ENCODE data around the gene CLSTN2. TPM values are rescaled to one million over a fixed set of nuclear protein-coding genes. Genes with fewer than 3 reads are reported as not detected.

The CLSTN2 gene
- total and polyA plus RNA-seq, 5 donors from 2014 or later = not detected

DNA sequence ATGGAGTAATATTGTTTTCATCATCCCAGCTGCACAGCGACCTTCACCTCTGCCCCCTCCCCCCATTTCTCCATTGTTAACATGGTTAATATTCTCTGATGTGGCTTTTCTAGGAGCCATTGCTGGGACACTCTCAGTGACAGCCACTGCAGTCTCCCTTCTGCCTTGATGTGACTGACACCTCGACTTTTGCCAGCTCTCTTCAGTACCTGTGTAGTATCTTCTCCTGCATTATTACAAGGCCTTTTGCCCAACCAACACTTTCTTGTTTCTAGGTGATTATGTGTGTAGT is 179.8 kb downstream of the CLSTN2 start:
- Mint-ChIP-seq H3K27me3 (peaks cover 12% of the 10 kb centered on the region), H3K4me1 (no peaks in the 10 kb centered on the region), H3K4me3 (no peak overlapping the region), H3K36me3 (no peaks in the 10 kb centered on the region), H3K27ac (no peak overlapping the region), H3K9me3 (peaks cover 0 to 4% (median 0%) of the 10 kb centered on the region in 7 donors)
- Histone ChIP-seq H3K4me3 (ENCODE audit: low read depth, low read length) (no peak overlapping the region), H3K27ac (ENCODE audit: insufficient read depth, low read length, poor library complexity, severe bottlenecking) (no peak overlapping the region), H3K27me3 (ENCODE audit: control insufficient read depth, insufficient read depth, low read length) (no peaks in the 10 kb centered on the region), H3K9me3 (ENCODE audit: control insufficient read depth in 2 of 2, low read length in 2 of 2) (no peaks in the 10 kb centered on the region), H3K36me3 (ENCODE audit: control insufficient read depth, insufficient read depth, low read length) (no peaks in the 10 kb centered on the region), H3K4me1 (ENCODE audit: control insufficient read depth, insufficient read depth, low read length, poor library complexity, severe bottlenecking) (no peaks in the 10 kb centered on the region)
- no peak for DNase-seq
- ATAC-seq (ENCODE audit: low read depth in 2 of 2) = no peak

- no peak overlapping the region for H3K4me3 Mint-ChIP-seq
- no peaks in the 10 kb centered on the region for H3K9me3 ChIP-seq (ENCODE audit: control insufficient read depth in 2 of 2, low read length in 2 of 2)
- ATAC-seq (ENCODE audit: low read depth in 2 of 2) (no peak), DNase-seq (no peak)
- H3K4me3 ChIP-seq (ENCODE audit: low read depth, low read length) = no peak overlapping the region
- no peaks in the 10 kb centered on the region for H3K4me1 Mint-ChIP-seq
- no peak overlapping the region for H3K27ac ChIP-seq (ENCODE audit: insufficient read depth, low read length, poor library complexity, severe bottlenecking)
- no peaks in the 10 kb centered on the region for H3K36me3 Mint-ChIP-seq
- no peaks in the 10 kb centered on the region for H3K36me3 ChIP-seq (ENCODE audit: control insufficient read depth, insufficient read depth, low read length)
- H3K27me3 ChIP-seq (ENCODE audit: control insufficient read depth, insufficient read depth, low read length) = no peaks in the 10 kb centered on the region
- peaks cover 5% of the 10 kb centered on the region for H3K27me3 Mint-ChIP-seq
- peaks cover 0 to 4% (median 0%) of the 10 kb centered on the region in 7 donors for H3K9me3 Mint-ChIP-seq
- H3K27ac Mint-ChIP-seq = no peak overlapping the region
- no peaks in the 10 kb centered on the region for H3K4me1 ChIP-seq (ENCODE audit: control insufficient read depth, insufficient read depth, low read length, poor library complexity, severe bottlenecking)
Observed at GRCh38 chr3:140117096-140117526, 182.1 kb downstream of the CLSTN2 start.

DNA sequence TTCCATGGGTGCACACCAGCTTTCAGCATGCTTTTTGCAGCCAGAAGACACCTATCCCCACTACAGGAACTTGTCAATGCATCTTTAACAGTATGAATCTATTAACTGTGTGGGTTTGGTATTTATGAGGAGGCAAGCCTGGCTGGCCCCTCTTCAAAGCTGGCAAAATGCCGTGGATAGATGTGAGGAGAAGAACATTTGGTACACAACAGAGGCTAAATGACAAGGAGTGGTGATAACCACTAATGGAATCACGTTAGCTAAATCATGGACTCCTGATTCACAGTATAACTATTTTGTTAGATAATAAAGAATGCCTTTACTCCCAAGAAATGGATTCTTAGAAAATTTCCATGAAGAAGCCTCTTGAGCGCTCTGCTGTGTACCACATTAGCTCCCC is 187.2 kb downstream of the CLSTN2 start:
- no peaks in the 10 kb centered on the region for H3K36me3 ChIP-seq (ENCODE audit: control insufficient read depth, insufficient read depth, low read length)
- H3K9me3 ChIP-seq (ENCODE audit: control insufficient read depth in 2 of 2, low read length in 2 of 2) = no peaks in the 10 kb centered on the region
- Mint-ChIP-seq H3K4me1 (no peaks in the 10 kb centered on the region), H3K9me3 (peaks cover 0 to 4% (median 0%) of the 10 kb centered on the region in 7 donors), H3K4me3 (no peak overlapping the region), H3K27ac (peak overlapping the region in 1 of 3 donors; percentile 10), H3K27me3 (peaks cover 5% of the 10 kb centered on the region), H3K36me3 (no peaks in the 10 kb centered on the region)
- H3K27me3 ChIP-seq (ENCODE audit: control insufficient read depth, insufficient read depth, low read length) = no peaks in the 10 kb centered on the region
- no peaks in the 10 kb centered on the region for H3K4me1 ChIP-seq (ENCODE audit: control insufficient read depth, insufficient read depth, low read length, poor library complexity, severe bottlenecking)
- DNase-seq (no peak), ATAC-seq (ENCODE audit: low read depth in 2 of 2) (no peak)
- no peak overlapping the region for H3K4me3 ChIP-seq (ENCODE audit: low read depth, low read length)
- no peak overlapping the region for H3K27ac ChIP-seq (ENCODE audit: insufficient read depth, low read length, poor library complexity, severe bottlenecking)

DNA sequence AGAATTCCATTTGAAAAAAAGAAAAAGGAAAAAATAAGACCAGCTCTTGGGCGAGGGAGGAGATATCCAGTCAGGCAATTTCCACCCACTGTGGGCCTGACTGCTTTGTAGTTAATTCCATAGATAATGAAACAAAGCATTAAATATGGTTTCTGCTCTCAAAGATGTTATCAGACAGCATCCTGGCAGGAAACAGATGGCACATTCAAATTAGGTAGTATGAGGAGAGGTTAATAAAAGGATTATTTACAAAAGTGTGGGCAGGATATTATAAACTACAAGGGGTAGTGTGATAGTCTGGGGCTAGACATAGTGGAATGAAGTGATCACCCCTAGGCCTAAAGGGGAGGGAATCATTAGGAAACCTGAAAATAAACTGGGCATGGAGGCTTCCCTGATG is 193.2 kb downstream of the CLSTN2 start:
- Histone ChIP-seq H3K4me1 (ENCODE audit: control insufficient read depth, insufficient read depth, low read length, poor library complexity, severe bottlenecking) (no peaks in the 10 kb centered on the region), H3K9me3 (ENCODE audit: control insufficient read depth in 2 of 2, low read length in 2 of 2) (no peaks in the 10 kb centered on the region), H3K27me3 (ENCODE audit: control insufficient read depth, insufficient read depth, low read length) (no peaks in the 10 kb centered on the region), H3K27ac (ENCODE audit: insufficient read depth, low read length, poor library complexity, severe bottlenecking) (no peak overlapping the region), H3K36me3 (ENCODE audit: control insufficient read depth, insufficient read depth, low read length) (no peaks in the 10 kb centered on the region), H3K4me3 (ENCODE audit: low read depth, low read length) (no peak overlapping the region)
- Mint-ChIP-seq H3K9me3 (no peaks in the 10 kb centered on the region), H3K4me3 (no peak overlapping the region), H3K4me1 (no peaks in the 10 kb centered on the region), H3K36me3 (no peaks in the 10 kb centered on the region), H3K27me3 (no peaks in the 10 kb centered on the region), H3K27ac (no peak overlapping the region)
- ATAC-seq (ENCODE audit: low read depth in 2 of 2) = no peak
- DNase-seq = no peak

GRCh38 chr3:140128631-140129030 is 193.6 kb downstream of the CLSTN2 start:
- H3K36me3 Mint-ChIP-seq = no peaks in the 10 kb centered on the region

GRCh38 chr3:140129768-140130284 is 194.8 kb downstream of the CLSTN2 start:
- H3K4me3 Mint-ChIP-seq = no peak overlapping the region
- H3K9me3 Mint-ChIP-seq = no peaks in the 10 kb centered on the region
- H3K9me3 ChIP-seq (ENCODE audit: control insufficient read depth in 2 of 2, low read length in 2 of 2) = no peaks in the 10 kb centered on the region
- no peaks in the 10 kb centered on the region for H3K36me3 ChIP-seq (ENCODE audit: control insufficient read depth, insufficient read depth, low read length)
- no peaks in the 10 kb centered on the region for H3K4me1 Mint-ChIP-seq
- no peak overlapping the region for H3K27ac Mint-ChIP-seq
- H3K27me3 Mint-ChIP-seq = no peaks in the 10 kb centered on the region
- H3K4me1 ChIP-seq (ENCODE audit: control insufficient read depth, insufficient read depth, low read length, poor library complexity, severe bottlenecking) = no peaks in the 10 kb centered on the region
- no peaks in the 10 kb centered on the region for H3K27me3 ChIP-seq (ENCODE audit: control insufficient read depth, insufficient read depth, low read length)
- no peak for ATAC-seq (ENCODE audit: low read depth in 2 of 2)
- H3K27ac ChIP-seq (ENCODE audit: insufficient read depth, low read length, poor library complexity, severe bottlenecking) = no peak overlapping the region
- no peak overlapping the region for H3K4me3 ChIP-seq (ENCODE audit: low read depth, low read length)
- no peaks in the 10 kb centered on the region for H3K36me3 Mint-ChIP-seq
- no peak for DNase-seq

More at GRCh38 chr3:140128631-140129030, 193.6 kb downstream of the CLSTN2 start:
- Histone ChIP-seq H3K36me3 (ENCODE audit: control insufficient read depth, insufficient read depth, low read length) (no peaks in the 10 kb centered on the region), H3K27ac (ENCODE audit: insufficient read depth, low read length, poor library complexity, severe bottlenecking) (no peak overlapping the region), H3K27me3 (ENCODE audit: control insufficient read depth, insufficient read depth, low read length) (no peaks in the 10 kb centered on the region), H3K4me3 (ENCODE audit: low read depth, low read length) (no peak overlapping the region), H3K9me3 (ENCODE audit: control insufficient read depth in 2 of 2, low read length in 2 of 2) (no peaks in the 10 kb centered on the region), H3K4me1 (ENCODE audit: control insufficient read depth, insufficient read depth, low read length, poor library complexity, severe bottlenecking) (no peaks in the 10 kb centered on the region)
- Mint-ChIP-seq H3K27me3 (no peaks in the 10 kb centered on the region), H3K27ac (no peak overlapping the region), H3K4me1 (no peaks in the 10 kb centered on the region), H3K4me3 (no peak overlapping the region), H3K9me3 (no peaks in the 10 kb centered on the region)
- DNase-seq = no peak
- ATAC-seq (ENCODE audit: low read depth in 2 of 2) = no peak

- no peaks in the 10 kb centered on the region for H3K36me3 Mint-ChIP-seq
- no peaks in the 10 kb centered on the region for H3K4me1 Mint-ChIP-seq
- ATAC-seq (ENCODE audit: low read depth in 2 of 2) (no peak), DNase-seq (no peak)
- no peaks in the 10 kb centered on the region for H3K27me3 ChIP-seq (ENCODE audit: control insufficient read depth, insufficient read depth, low read length)
- H3K27ac ChIP-seq (ENCODE audit: insufficient read depth, low read length, poor library complexity, severe bottlenecking) = no peak overlapping the region
- no peak overlapping the region for H3K4me3 Mint-ChIP-seq
- H3K4me1 ChIP-seq (ENCODE audit: control insufficient read depth, insufficient read depth, low read length, poor library complexity, severe bottlenecking) = no peaks in the 10 kb centered on the region
- H3K4me3 ChIP-seq (ENCODE audit: low read depth, low read length) = no peak overlapping the region
- no peak overlapping the region for H3K27ac Mint-ChIP-seq
- H3K9me3 Mint-ChIP-seq = no peaks in the 10 kb centered on the region
- H3K27me3 Mint-ChIP-seq = no peaks in the 10 kb centered on the region
- no peaks in the 10 kb centered on the region for H3K9me3 ChIP-seq (ENCODE audit: control insufficient read depth in 2 of 2, low read length in 2 of 2)
- H3K36me3 ChIP-seq (ENCODE audit: control insufficient read depth, insufficient read depth, low read length) = no peaks in the 10 kb centered on the region
Observed at GRCh38 chr3:140131895-140132294, 196.9 kb downstream of the CLSTN2 start.

GRCh38 chr3:140134231-140134965 is 199.4 kb downstream of the CLSTN2 start:
- no peak overlapping the region for H3K4me3 ChIP-seq (ENCODE audit: low read depth, low read length)
- ATAC-seq (ENCODE audit: low read depth in 2 of 2) (no peak), DNase-seq (no peak)
- no peaks in the 10 kb centered on the region for H3K36me3 Mint-ChIP-seq
- no peak overlapping the region for H3K27ac Mint-ChIP-seq
- no peak overlapping the region for H3K27ac ChIP-seq (ENCODE audit: insufficient read depth, low read length, poor library complexity, severe bottlenecking)
- H3K27me3 ChIP-seq (ENCODE audit: control insufficient read depth, insufficient read depth, low read length) = no peaks in the 10 kb centered on the region
- H3K4me3 Mint-ChIP-seq = no peak overlapping the region
- no peaks in the 10 kb centered on the region for H3K9me3 ChIP-seq (ENCODE audit: control insufficient read depth in 2 of 2, low read length in 2 of 2)
- H3K27me3 Mint-ChIP-seq = no peaks in the 10 kb centered on the region
- no peaks in the 10 kb centered on the region for H3K9me3 Mint-ChIP-seq
- H3K36me3 ChIP-seq (ENCODE audit: control insufficient read depth, insufficient read depth, low read length) = no peaks in the 10 kb centered on the region
- H3K4me1 ChIP-seq (ENCODE audit: control insufficient read depth, insufficient read depth, low read length, poor library complexity, severe bottlenecking) = no peaks in the 10 kb centered on the region
- no peaks in the 10 kb centered on the region for H3K4me1 Mint-ChIP-seq

All from CD4-positive, CD25-positive, alpha-beta regulatory T cell (primary cell).